GM23248 (cell line): ENCODE results near the gene SPAG7. TPM values are rescaled to one million over a fixed set of nuclear protein-coding genes. Genes with fewer than 3 reads are reported as not detected.

Experiments used
- DNase-seq: peaks from one replicate; pipeline ENCODE4 v3.0.0-alpha.2; 2015
- H2AFZ ChIP-seq: fragments of 200-600 bp; sonication (generic); 2 replicates; pipeline ENCODE4 v1.6.1; 2016; ENCODE audit warnings: antibody characterized with exemption
- H3F3A ChIP-seq: fragments of 200-600 bp; sonication (generic); 2 replicates; pipeline ENCODE4 v1.6.1; 2016; ENCODE audit warnings: mild to moderate bottlenecking, antibody characterized with exemption, mixed run types; ENCODE audit not compliant: insufficient read depth
- H3K27ac ChIP-seq: fragments of 200-600 bp; sonication (generic); 2 replicates; pipeline ENCODE4 v1.5.1; 2016; ENCODE audit warnings: mild to moderate bottlenecking
- H3K27me3 ChIP-seq: fragments of 200-600 bp; sonication (generic); replicated peaks from 2 replicates; pipeline ENCODE4 v1.6.1; 2016; ENCODE audit warnings: mild to moderate bottlenecking; ENCODE audit not compliant: insufficient read depth
- H3K36me3 ChIP-seq: fragments of 200-600 bp; sonication (generic); 2 replicates; pipeline ENCODE4 v1.6.1; 2016; ENCODE audit warnings: low read depth, mild to moderate bottlenecking
- H3K4me1 ChIP-seq: fragments of 200-600 bp; sonication (generic); 2 replicates; pipeline ENCODE4 v1.6.1; 2016; ENCODE audit warnings: mild to moderate bottlenecking; ENCODE audit not compliant: insufficient read depth
- H3K4me2 ChIP-seq: fragments of 200-600 bp; sonication (generic); one replicate; pipeline ENCODE4 v1.6.1; 2016; ENCODE audit warnings: mild to moderate bottlenecking; ENCODE audit not compliant: unreplicated experiment
- H3K4me3 ChIP-seq: fragments of 200-600 bp; sonication (generic); 2 replicates; pipeline ENCODE4 v1.5.1; 2016; ENCODE audit warnings: mild to moderate bottlenecking
- H3K79me2 ChIP-seq: fragments of 200-600 bp; sonication (generic); 2 replicates; pipeline ENCODE4 v1.6.1; 2016; ENCODE audit warnings: mild to moderate bottlenecking; ENCODE audit not compliant: insufficient read depth
- H3K9ac ChIP-seq: fragments of 200-600 bp; sonication (generic); 2 replicates; pipeline ENCODE4 v1.6.1; 2016; ENCODE audit warnings: mild to moderate bottlenecking
- H3K9me2 ChIP-seq: fragments of 200-600 bp; sonication (generic); 2 replicates; pipeline ENCODE4 v1.6.1; 2016; ENCODE audit warnings: mixed run types, mild to moderate bottlenecking, moderate library complexity; ENCODE audit not compliant: insufficient read depth
- H3K9me3 ChIP-seq: fragments of 200-600 bp; sonication (generic); one replicate; pipeline ENCODE4 v1.6.1; 2017; ENCODE audit warnings: low read depth
- H4K20me1 ChIP-seq: fragments of 200-600 bp; sonication (generic); 2 replicates; pipeline ENCODE4 v1.6.0; 2016; ENCODE audit not compliant: insufficient read depth
- EZH2 ChIP-seq: fragments of 200-600 bp; sonication (generic); IDR thresholded peaks from 2 replicates; pipeline ENCODE4 v1.6.1; 2018; ENCODE audit warnings: antibody characterized with exemption, mild to moderate bottlenecking; ENCODE audit not compliant: insufficient read depth, poor library complexity, severe bottlenecking
- EZH2phosphoT487 ChIP-seq: fragments of 200-600 bp; sonication (generic); IDR thresholded peaks from 2 replicates; pipeline ENCODE4 v1.6.1; 2018; ENCODE audit warnings: antibody characterized with exemption, moderate library complexity, mild to moderate bottlenecking, low read depth; ENCODE audit not compliant: insufficient read depth
- WGBS, 2 experiments: methylation state at CpG; one replicate each; pipeline ENCODE4 v1.1.6; 2015 to 2017; ENCODE audit warnings: low lambda C conversion rate in 2 of 2, low coverage in 1 of 2; ENCODE audit errors: missing lambda C conversion rate in 2 of 2; 5-methylcytosine and 5-hydroxymethylcytosine counted together
- in situ Hi-C: fragments of 300-500 bp; cut with MboI; formaldehyde crosslinking; loops from 2 replicates; pipeline ENCODE4 v1.15.0; 2020
- polyA plus RNA-seq: library from polyadenylated mRNA; unstranded; fragments of >200 nt; fragmentation: Nextera tagmentation; extraction: Ambion mirVana; gene quantifications from 2 replicates; pipeline ENCODE4 v1.2.1, GENCODE V29; 2016
- total RNA-seq: library from RNA; depleted of rRNA; stranded (reverse); fragments of >200 nt; shearing (Covaris generic); gene quantifications from 2 replicates; pipeline ENCODE4 v1.2.3, GENCODE V29; 2014

Gene SPAG7
- total and polyA plus RNA-seq, 2 experiments from 2014 or later, result 39.1 to 97.7 TPM

DNA sequence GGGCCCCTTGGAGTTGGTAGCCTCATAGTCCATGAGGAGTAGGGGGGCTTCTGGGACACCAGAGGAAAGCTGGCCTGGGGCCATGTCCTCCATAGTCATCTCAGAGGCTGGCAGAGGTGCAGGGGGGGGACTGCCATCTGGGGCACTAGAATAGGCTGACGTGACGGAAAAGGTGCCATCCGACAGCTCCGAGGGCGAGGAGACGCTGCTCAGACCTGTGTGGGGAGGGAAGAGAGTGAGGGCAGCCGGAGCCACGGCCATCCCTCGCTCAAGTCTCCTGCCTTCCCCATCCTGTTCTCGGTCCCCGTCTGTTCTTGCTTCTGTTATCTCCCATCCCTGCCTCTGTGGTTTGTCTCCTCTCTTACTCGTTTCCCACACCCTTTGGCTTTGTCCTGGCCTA is 4.7 kb upstream of the SPAG7 start:
- 94 to 95% methylated on average over 12 of the region's 12 CpGs for WGBS, 2 experiments
- H4K20me1 ChIP-seq, result no peaks in the 10 kb centered on the region
- H3K27ac ChIP-seq, result no peak overlapping the region
- H3F3A ChIP-seq, result peaks cover 33% of the 10 kb centered on the region
- in situ Hi-C loops, result no loop called here
- no peaks in the 10 kb centered on the region for H3K9me3 ChIP-seq
- TF ChIP-seq EZH2, result no peak
- H3K9ac ChIP-seq, result no peak overlapping the region
- no peaks in the 10 kb centered on the region for H3K9me2 ChIP-seq
- H3K4me2 ChIP-seq, result no peak overlapping the region
- H3K27me3 ChIP-seq, result no peaks in the 10 kb centered on the region
- H3K4me3 ChIP-seq, result no peak overlapping the region
- H3K36me3 ChIP-seq, result peaks cover 10% of the 10 kb centered on the region
- no peak for DNase-seq
- H3K4me1 ChIP-seq, result peaks cover 20% of the 10 kb centered on the region
- no peak overlapping the region for H2AFZ ChIP-seq
- H3K79me2 ChIP-seq, result no peaks in the 10 kb centered on the region

DNA sequence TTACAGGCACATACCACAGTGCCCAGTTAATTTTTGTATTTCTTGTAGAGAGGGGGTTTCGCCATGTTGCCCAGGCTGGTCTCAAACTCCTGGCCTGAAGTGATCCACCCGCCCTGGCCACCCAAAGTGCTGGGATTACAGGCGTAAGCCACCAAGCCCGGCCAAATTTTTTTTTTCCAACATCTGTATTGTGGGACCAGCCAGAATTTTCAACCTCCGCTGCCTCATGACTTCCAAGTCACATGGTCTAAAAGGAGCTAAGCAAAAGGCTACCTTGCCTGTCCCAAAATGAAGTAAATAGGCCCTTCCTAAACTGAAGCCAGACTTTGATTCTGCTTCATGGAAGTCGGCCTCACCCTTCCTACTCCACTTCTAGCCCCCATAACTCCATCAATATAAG is 4.2 kb upstream of the SPAG7 start:
- H3K4me3 ChIP-seq, result no peak overlapping the region
- H3K9ac ChIP-seq, result no peak overlapping the region
- TF ChIP-seq EZH2phosphoT487, result no peak
- TF ChIP-seq EZH2, result no peak
- H2AFZ ChIP-seq, result no peak overlapping the region
- no peaks in the 10 kb centered on the region for H4K20me1 ChIP-seq
- H3K4me2 ChIP-seq, result no peak overlapping the region
- H3K79me2 ChIP-seq, result no peaks in the 10 kb centered on the region
- no peaks in the 10 kb centered on the region for H3K27me3 ChIP-seq
- H3K9me3 ChIP-seq, result no peaks in the 10 kb centered on the region
- H3K4me1 ChIP-seq, result peaks cover 20% of the 10 kb centered on the region
- no peaks in the 10 kb centered on the region for H3K9me2 ChIP-seq
- 83 to 85% methylated on average over 6 of the region's 6 CpGs for whole genome bisulfite sequencing, 2 experiments
- H3K36me3 ChIP-seq, result peaks cover 7% of the 10 kb centered on the region
- in situ Hi-C loops, result no loop called here
- H3K27ac ChIP-seq, result no peak overlapping the region
- peaks cover 34% of the 10 kb centered on the region for H3F3A ChIP-seq
- no peak for DNase-seq

DNA sequence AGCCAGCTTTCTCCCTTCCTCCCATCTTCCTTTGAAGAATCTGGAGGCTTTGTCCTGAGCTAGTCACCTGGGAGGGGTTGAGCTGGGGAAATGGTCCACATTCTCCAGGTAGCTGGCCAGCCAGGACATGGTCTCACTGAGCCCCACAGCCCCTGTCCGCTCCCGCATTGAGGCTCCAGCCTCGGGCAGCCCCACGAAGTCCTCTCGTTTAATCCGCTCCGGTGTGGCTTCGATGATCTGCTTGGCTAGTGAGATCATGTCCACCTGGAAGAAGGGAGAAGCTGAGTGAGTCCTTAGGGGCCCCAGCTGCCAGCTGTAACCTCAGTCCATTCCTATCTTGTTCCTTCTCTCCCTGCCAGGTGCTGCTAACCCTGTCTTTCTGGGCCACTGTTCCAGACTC is 2.7 kb upstream of the SPAG7 start:
- H3F3A ChIP-seq, result peaks cover 45% of the 10 kb centered on the region
- H3K79me2 ChIP-seq, result peaks cover 9% of the 10 kb centered on the region
- in situ Hi-C loops, result no loop called here
- H2AFZ ChIP-seq, result no peak overlapping the region
- peak overlapping the region; percentile 96 for H3K27ac ChIP-seq
- peak overlapping the region; percentile 91 for H3K9ac ChIP-seq
- 93 to 95% methylated on average over 8 of the region's 8 CpGs for WGBS, 2 experiments
- H4K20me1 ChIP-seq, result no peaks in the 10 kb centered on the region
- no peaks in the 10 kb centered on the region; the same call in 1 of the 2 replicates for H3K36me3 ChIP-seq
- H3K4me2 ChIP-seq, result no peak overlapping the region
- no peaks in the 10 kb centered on the region for H3K27me3 ChIP-seq
- TF ChIP-seq EZH2, result no peak
- no peak for TF ChIP-seq EZH2phosphoT487
- no peaks in the 10 kb centered on the region for H3K9me3 ChIP-seq
- H3K4me3 ChIP-seq, result no peak overlapping the region
- peaks cover 24% of the 10 kb centered on the region for H3K4me1 ChIP-seq
- no peaks in the 10 kb centered on the region for H3K9me2 ChIP-seq
- DNase-seq, result no peak

DNA sequence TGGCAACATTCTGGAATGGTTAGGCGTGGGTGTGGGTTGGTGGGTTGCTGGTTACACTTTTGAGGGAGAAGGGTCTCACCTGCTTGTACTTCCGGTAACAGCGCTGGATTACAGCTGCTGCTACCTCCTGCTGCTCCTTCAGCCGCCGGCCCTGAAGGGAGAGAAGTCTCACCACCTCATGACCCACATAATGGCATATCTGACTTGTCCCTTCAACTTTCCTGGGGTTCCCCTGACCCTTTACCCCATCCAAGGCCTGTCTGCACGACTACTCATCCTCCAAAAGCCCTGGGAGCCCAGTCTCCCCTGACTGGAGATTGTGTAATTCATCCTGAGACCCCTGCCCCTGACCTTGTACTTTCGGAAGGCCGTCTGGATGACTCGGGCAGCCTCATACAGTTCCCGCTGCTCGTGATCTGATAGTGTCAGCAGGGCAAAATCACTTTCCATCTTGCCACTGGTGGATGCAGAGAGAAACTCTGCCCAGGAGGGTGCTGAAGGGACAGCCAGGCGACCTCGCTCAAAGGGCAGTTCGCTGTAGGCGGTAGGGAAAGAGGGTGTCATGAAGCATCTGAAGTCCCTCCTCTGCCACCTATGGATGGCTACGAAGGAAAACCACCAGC is 2.0 kb upstream of the SPAG7 start:
- no peaks in the 10 kb centered on the region for H3K9me3 ChIP-seq
- in situ Hi-C loops, result no loop called here
- DNase-seq, result peak; percentile 65
- peak overlapping the region; percentile 91 for H3K9ac ChIP-seq
- WGBS, 2 experiments, result 81 to 82% methylated on average over 16 of the region's 16 CpGs
- H3K4me3 ChIP-seq, result no peak overlapping the region; the same call in 1 of the 2 replicates
- peak overlapping the region; percentile 96 for H3K27ac ChIP-seq
- no peaks in the 10 kb centered on the region for H3K27me3 ChIP-seq
- H3K4me1 ChIP-seq, result peaks cover 24% of the 10 kb centered on the region
- peak overlapping the region; percentile 87 for H3K4me2 ChIP-seq
- peaks cover 45% of the 10 kb centered on the region for H3F3A ChIP-seq
- no peaks in the 10 kb centered on the region for H4K20me1 ChIP-seq
- no peak overlapping the region for H2AFZ ChIP-seq
- H3K36me3 ChIP-seq, result no peaks in the 10 kb centered on the region; the same call in 1 of the 2 replicates
- no peaks in the 10 kb centered on the region for H3K9me2 ChIP-seq
- H3K79me2 ChIP-seq, result peaks cover 15% of the 10 kb centered on the region
- no peak for TF ChIP-seq EZH2
- no peak for TF ChIP-seq EZH2phosphoT487
